ENCODE results near the gene NELL1.

- TF ChIP-seq YY1 (IDR thresholded peaks at IDR 0.05; ENCODE audit: low read depth) (no peak), SMC3 (IDR thresholded peaks at IDR 0.05; ENCODE audit: low read depth, low read length) (no peak), CTCF (IDR thresholded peaks at IDR 0.05) (no peak), USF2 (IDR thresholded peaks at IDR 0.05; ENCODE audit: borderline replicate concordance, low read depth, low read length) (no peak), SIN3A (IDR thresholded peaks at IDR 0.05; ENCODE audit: borderline replicate concordance, low read depth, low read length) (no peak), RXRA (IDR thresholded peaks at IDR 0.05; ENCODE audit: borderline replicate concordance, low read depth) (no peak), MAX (IDR thresholded peaks at IDR 0.05; ENCODE audit: low read depth) (no peak), EZH2phosphoT487 (IDR thresholded peaks at IDR 0.05; ENCODE audit: borderline replicate concordance, low read depth) (no peak), EP300 (IDR thresholded peaks at IDR 0.05; ENCODE audit: borderline replicate concordance in 1 of 2, low read depth in 1 of 2, low read length in 1 of 2) (no peak), TEAD4 (IDR thresholded peaks at IDR 0.05; ENCODE audit: borderline replicate concordance, insufficient read depth) (no peak)
These were observed 384.1 kb downstream of the NELL1 start for GRCh38 chr11:21053466-21053865.
